H4 (cell line): ENCODE data around the gene PLCB1. TPM values are rescaled to one million over a fixed set of nuclear protein-coding genes. Genes with fewer than 3 reads are reported as not detected.
"Not testable (repeated sequence)": the region's sequence is repeated elsewhere in the genome, so short reads cannot be mapped to it uniquely, and the experiment has no call there.

Experiments
- DNase-seq: peaks from one replicate; pipeline ENCODE4 v3.0.0-alpha.2; 2015; ENCODE audit warnings: low spot score
- total RNA-seq: library from RNA; depleted of rRNA; stranded (reverse); fragments of >200 nt; shearing (Covaris generic); gene quantifications from 2 replicates; pipeline ENCODE4 v1.2.3, GENCODE V29; 2014; rRNA removed

The PLCB1 gene
- 9.0 and 10.6 TPM in 2 replicates for total RNA-seq

DNA sequence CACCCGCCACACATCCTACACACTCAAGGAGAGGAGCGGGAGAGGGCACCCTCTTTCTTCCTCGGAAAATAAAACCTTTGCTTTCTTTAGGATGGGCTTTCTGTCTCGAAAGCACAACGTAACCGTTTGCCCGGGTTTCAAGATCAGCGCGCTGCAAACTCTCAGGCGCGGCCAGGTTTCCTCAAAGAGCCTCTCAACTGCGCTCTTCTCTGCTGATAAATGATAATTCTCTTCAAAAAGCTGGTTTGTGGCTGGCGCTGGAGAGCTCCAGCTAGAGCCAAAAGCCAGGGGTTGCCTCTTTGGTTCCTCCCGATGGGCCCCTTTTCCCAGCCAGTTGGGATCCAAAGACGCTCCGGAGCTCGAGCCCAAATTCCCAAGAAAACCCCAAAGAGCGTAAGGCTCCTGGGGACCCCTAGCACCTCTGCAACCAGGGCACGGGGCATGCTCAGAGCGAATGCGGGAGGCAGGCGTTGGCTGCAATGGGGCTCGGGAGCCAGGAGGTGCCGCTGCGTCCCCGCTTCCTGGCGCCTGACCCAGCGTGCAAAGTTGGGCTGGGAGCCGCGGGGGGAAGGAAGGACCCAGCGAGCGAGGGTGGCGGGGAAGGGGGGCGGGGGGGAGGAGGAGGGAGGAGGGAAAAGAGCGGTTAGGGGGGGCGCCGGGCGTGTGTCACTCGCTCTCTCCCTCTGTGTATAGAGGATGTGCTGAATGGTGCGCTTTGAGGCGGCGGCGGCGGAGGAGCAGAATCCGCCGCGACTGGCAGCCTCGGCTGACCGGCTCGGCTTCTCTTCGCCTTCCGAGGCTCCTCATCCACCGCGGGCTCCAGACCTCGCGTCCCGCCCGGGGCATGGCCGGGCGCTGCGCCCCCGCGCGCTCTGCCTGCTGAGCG, at the start of gene PLCB1:
PLCB1 (plus strand) TSS at position 669 of the 886 bp plus-strand sequence. CDS start 386 bp downstream, outside the sequence.
- peak; percentile 74 for DNase-seq

DNA sequence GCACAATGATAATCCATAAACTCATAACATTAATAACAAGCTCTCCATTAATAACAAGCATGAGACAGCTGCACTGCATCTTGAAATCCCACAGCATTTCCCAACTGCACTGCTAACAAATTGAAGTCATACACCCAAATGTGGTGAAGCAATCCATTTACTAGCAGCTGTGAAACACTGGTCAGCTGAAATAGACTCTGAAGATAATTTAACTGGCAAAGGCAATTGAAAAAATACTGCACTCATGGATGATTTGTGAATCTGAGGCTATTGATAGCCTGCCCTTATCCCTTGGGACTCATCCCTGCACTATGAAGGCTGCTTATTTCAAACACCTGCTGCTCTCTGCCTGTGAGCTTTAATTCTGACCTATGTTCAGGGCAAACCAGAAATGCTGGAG, 49.1 kb upstream of the PLCB1 start:
- no peak for DNase-seq

DNA sequence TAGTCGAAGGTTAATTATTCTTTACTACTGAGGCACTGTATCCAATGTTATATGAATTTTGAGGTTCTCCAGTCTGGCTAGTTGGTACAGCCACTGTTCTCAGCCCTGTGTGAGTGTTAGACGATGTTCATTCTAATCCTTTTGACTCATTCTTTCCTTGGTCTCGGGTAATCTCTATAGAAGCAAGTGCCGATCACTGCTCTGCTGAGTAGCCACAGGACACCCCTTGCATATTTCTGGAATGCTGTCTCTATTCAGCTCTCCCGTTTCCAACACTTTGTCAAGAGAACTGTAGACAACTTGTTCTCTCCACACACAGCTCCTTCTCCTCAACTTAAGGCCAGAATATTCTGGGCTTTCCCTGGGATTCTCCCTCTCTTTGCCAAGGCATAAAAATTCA, 42.4 kb upstream of the PLCB1 start:
- no peak for DNase-seq

DNA sequence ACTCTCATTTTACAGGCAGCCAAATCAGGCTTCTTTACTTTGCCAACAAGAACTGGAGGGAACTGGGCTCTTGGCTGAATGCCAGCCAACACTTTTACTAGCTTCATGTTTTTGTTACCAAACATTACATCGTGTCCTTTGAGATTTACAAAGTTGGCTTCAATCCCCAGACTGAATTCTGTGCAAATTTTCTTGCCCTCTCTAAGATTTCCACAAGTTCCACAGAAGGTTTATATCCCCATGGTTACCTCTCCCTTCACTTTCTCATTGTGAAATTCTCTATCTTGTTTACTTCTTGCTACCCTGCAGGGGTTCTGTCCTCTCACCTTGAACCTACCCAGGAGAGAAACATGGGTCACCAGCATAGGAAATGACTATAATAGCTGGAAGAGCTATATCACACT, 37.6 kb upstream of the PLCB1 start:
- no peak for DNase-seq

DNA sequence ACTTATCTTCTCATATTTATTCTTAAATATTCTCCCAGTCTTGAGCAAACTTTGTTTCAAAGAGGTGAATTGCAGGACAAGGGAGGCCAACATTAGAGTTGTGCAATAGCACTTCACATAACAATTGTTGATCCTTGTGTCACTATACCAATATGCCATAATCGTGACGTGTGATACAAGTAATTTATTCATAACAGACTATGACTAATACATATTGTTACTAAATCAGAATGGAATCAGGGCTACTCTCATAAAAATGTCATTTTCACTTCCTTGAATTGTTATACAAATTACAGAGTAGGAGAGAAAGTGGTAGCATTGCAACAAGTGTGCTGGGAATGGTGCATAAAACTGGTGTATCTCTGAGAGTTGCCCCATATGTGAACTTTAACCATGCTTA, 37.2 kb upstream of the PLCB1 start:
- DNase-seq, result no peak

DNA sequence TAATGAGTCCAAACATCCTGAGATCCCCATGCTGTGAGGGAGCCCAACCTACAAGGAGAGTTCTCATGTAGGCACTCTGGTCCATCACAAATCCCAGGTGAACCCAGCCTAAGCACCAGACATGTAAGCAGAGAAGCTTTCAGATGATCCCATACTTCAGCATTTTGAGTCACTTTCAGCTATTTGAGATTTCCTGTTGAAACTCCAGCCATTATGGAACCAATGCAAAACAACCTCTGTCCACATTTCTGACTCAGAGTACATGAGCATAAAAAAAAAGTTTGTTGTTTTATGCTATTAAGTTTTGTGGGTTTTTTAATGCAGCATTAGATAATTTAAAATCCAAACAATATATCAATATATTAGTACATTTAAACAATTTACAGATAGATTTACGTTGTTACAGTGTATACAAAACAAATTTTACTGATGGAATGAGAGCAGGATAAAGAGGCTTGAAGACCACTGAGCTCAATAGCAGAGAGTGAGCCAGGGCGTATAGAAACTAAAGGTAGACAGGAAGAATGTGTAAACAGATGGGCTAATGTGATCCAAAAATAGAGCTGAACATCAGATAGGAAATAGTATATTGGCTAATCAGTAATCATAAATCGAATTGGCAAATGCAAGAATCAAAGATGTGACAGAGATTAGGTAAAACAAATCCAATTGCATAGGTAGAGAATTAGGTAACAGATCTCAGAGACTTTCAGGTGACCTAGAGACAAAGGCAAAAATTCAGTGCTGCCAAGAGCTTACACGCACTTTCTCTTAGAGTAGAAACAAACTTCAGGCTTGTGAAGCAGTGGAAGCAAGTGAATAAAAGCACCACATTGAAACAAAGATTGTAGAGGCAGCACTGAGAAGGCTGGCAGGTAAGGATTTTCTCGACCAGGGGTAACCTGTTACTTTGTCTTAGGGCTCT, 36.2 kb upstream of the PLCB1 start:
- DNase-seq, result no peak

DNA sequence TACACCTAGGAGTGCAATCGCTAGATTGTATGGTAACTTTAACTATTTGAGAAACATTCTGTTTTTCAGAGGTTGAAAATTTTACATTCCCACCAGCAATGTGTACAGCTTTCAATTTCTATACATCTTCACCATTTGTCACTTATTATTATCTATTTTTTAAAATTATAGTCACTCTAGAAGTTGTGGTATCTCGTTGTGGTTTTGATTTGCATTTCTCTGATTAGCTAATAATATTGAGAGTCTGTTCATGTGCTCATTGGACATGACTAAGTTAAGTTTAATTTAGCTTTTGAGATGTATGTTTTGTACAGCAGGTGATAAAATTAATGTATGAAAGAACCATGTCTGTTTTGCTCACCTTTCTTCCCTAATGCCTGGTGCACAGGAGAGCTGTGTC, 34.8 kb upstream of the PLCB1 start:
- no peak for DNase-seq

DNA sequence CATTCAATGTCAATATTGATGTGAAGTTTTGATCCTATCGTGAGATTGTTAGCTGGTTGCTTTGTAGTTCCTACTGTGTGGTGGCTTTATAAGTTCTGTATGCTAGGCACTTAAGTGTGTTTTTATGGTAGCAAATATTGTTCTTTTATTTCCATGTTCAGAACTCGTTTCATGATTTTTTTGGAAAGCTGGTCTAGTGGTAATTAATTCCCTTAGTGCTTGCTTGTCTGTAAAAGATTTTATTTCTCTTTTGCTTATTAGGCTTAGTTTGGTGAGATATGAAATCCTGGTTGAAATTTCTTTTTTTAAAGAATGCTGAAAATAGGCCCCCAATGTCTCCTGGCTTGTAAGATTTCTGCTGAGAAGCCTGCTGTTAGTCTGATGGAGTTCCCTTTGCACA, 27.8 kb upstream of the PLCB1 start:
- DNase-seq, result no peak

DNA sequence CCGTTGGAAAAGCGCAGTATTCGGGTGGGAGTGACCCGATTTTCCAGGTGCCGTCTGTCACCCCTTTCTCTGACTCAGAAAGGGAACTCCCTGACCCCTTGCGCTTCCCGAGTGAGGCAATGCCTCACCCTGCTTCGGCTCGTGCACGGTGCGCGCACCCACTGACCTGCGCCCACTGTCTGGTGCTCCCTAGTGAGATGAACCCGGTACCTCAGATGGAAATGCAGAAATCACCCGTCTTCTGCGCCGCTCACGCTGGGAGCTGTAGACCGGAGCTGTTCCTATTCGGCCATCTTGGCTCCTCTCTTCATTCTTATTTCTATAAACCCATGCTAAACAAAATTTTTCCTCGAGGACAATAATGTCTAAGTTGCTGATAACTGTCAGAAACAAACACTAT, 17.5 kb upstream of the PLCB1 start:
- DNase-seq, result not testable (repeated sequence)

DNA sequence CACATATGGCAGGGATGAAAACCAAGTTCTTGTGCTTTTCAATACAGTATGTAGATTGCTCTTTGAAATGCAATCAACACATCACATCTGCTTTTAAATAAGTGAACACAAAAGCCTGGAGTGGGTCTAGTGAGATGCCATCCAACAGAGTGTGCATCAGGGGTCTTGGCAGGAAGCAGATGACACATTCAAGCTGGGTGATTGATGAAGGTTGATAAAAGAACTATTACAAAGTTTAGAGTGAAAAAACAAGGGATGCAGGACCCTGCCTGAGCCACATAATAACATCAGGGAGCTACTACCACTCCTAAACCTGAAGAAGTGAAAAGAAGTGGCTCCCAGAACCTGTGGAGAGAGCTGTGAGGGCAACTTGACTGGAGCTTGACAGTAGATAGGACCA, 16.6 kb upstream of the PLCB1 start:
- DNase-seq, result no peak

DNA sequence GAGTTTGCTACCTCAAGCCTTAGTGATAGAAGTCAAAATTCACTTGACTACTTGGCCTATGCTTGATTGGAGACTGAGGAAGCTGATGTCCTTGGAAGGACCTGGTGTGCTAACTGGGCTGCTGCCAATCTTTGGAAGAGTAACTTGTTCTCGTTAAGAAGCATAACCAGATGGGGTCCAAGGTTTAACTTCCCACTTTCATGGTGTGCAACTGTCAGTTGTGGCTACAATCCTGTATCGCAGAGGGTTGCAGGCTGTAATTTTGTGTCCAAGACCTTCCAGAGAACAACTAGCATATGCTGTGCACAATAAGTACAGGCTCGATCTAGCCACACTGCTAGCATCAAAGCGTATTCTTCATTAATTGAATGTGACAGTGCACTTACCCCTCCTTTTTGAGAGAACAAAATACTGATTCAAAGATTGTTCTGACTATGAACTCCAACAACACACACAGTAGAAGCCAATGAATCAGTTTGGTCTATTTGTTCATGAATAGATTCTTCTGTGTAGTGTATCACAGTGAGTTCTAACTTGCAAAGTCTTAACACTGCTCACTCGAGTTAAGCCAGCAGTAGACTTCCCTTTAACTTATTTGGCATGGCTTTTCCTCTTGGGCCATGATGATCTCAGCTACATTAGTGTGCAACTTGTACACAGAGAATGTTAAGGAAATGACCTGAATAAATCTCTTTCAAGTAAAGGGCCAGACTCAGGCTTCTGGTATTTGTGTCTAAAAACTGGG, 15.8 kb upstream of the PLCB1 start:
- DNase-seq, result no peak

DNA sequence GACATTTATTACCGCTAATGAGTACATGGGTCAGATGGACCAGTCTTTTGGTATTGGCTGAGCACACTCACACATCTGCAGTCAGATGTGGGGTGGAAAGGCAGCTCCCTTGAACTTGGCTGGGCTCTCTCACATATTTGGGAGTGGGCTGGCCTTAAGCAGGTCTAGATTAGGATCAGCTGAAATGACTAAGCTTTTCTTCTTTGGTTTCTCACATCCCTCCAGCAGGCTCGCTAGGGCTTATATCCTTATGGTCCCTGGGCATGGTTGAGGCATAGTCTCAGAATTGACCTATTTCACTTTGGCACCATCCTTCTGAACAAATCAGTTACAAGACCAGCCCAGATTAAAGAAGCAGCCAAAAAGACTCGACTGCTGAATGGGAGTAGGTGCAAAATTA, 14.4 kb upstream of the PLCB1 start:
- DNase-seq, result no peak

DNA sequence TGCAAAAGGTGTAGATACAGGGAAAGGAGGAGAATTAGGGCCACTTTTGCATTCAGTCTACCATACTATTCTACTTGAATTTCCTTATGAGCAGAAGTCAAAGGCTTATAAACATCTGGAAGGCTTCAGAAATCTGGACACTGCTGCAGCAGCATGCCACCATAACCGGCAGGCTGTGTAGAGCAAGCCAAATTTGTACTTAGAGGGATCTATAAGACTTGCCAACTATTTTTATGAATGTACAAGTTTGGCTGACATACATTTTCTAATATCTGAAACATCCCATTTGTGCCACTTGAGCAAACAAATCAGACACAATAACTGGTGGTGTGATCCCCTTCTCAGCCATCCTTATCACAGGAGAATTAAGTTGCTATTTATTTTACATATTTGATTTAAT, 14.0 kb upstream of the PLCB1 start:
- no peak for DNase-seq

DNA sequence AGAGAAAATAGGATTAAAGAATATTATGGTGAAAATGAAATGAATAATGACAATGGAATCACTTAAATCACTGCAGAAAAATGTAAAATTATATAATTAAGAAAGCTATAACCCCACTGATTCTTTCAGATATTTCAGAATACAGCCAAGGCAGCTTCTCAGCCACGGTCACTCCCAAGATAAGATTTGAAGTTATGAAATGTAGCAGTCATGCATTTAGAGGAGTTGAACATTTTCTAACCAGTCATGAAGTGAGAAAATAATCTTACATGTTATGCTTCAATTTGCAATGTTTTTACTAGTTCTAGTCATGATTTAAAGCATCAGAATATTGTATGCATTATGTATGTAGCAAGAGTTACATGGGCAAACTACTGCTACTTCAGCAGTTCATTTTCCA, 13.3 kb upstream of the PLCB1 start:
- DNase-seq, result no peak

DNA sequence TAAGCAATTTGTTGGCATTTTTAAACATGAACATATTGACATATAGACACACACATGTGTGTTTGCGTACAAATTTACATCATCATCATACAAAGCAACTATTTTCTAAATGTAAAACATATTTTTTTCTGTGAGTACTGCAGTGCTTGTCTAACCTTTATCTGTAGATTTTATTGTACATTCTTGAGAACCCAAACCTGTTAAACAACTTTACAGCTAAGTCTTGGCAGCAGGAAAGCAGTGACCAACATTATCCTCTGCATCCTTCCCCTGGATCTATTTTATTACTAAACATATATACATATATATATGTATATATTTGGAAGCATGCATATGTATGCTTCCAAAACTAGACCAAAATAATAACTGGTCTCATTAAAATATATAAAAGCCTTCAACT, 10.4 kb upstream of the PLCB1 start:
- no peak for DNase-seq

DNA sequence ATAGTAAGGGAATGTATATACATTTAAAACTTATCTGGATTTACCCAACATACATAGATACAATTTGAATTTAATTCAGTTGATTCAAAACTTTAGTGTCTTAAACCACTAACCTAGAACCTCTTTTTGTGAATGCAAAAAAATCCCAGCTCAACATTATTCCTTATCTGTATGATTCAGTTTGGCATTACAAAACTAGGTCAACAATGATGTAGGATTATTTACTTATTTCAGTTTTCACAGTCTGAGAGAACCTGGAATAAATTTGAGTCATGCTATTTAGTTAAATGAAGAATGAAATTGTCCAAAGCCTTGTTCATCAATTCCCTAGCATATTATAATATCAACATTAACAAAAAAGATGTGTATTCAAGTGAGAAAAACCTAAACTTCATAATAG, 7.4 kb upstream of the PLCB1 start:
- no peak for DNase-seq

DNA sequence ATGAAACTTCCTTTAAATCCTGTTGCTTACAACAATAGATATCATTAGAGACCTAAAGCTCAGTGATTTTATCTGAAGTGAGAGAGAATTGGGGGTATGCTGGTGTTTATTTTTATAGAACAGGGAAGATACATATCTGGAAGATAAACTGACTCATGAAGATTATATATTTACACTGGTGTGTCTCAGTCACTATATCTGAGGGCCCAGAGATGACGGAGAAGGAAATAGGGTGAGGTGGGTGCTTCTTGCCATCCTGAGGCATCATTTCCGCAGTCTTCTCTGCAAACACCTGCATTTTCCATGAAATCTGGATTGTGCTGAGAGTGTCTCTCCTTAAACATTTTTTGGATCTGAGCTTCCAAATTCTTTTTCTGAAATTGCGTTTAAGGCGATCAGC, 5.9 kb upstream of the PLCB1 start:
- DNase-seq, result no peak

DNA sequence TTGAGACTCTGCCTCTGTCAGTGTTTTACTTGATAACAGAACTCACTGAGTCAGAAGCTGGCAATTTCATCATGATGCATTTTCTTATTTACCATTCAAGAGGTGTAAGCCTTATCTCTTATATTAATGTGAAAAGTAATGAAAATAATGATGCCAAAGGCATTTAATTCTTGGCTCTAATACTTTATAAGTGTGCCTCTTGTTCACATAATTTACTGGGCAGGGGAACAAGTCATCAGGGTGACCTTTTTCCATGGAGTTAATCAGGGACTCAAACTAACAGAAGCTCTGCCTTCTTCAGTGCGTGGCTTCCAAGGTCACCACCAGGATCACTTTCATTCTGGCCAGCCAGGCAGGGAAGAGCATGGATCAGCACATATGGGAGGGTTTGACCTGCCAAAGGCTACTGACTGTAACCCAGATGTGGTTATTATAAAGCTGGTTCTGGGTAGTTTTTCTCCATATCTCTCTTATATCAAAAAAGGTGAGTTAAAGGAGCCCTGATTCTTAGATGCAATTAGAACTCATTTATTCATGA, 5.2 kb upstream of the PLCB1 start:
- no peak for DNase-seq

DNA sequence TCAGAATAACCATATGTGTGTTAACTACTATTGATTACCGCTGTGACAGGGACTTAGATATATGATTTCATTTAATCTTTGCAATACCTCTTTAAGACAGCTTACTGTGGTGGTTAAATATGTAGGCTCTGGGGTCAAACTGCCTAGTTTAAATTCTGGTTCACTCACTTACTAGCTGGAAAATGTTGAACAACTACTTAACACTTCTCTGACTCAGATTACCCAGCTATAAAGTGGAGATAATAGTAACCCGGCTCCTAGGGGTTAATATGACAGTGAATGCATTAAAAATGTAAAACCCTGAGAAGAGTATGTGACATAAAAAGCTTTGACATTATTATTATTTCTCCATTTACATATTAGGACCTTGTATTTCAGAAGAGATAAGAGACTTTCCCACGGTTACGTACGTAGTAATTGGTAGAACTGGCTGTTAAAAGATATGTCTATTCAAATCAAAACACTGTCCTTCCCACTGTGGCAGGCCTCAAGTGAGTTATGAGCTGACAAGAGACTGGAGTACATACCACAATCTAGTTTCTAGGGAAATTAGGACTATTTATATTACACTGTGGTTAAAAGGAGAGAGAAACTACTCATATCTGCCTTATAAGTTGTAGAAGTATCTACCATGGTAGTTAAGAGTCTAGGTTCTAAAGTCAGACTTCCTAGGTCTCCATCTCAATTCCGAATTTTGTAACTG, 4.4 kb upstream of the PLCB1 start:
- no peak for DNase-seq

DNA sequence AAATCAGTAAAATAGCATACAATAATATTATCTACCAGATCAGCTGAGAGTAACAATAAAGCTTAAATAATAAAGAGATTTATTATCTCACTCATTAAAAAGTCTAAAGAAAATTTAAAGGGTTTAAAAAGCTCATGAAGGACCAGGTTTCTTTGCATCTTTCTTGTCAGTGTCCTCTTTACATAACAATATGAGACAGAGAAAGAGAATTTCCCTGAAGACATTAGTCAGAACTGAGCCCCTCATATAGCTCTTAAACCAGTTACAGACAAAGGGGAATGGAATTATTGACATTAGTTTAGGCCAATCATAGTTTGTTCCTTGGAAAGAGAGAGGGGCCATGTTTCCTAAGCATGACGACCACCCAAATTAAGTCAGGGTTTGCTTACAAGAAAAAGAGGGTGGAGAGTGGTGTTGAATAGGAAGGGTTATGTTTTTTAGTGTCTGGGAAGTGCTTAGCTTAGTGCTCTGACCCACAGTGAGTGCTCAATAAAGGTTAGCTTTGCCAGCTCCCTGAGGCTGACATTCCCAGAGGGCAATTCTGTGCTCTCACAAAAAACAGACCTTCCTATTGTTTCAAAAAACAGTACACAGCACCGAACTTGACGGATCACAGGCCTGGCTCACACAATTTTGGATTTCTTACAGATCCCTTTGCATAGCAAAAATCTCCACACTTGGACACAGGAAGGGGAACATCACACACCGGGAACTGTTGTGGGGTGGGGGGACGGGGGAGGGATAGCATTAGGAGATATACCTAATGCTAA, 3.6 kb upstream of the PLCB1 start:
- DNase-seq, result no peak
